DMS153 (cell line): ENCODE measurements around the gene VMP1.
"Not testable (repeated sequence)": the region's sequence is repeated elsewhere in the genome, so short reads cannot be mapped to it uniquely, and the experiment has no call there.

ENCODE experiments used
- DNase-seq: peaks from one replicate; lab custom pipeline; 2025; lab: John Stamatoyannopoulos, UW

Gene VMP1

GRCh38 chr17:59841091-59841881 is 133.8 kb downstream of the VMP1 start:
- not testable (repeated sequence) for DNase-seq

- not testable (repeated sequence) for DNase-seq
Measured at GRCh38 chr17:59841882-59842263, 134.4 kb downstream of the VMP1 start.

GRCh38 chr17:59842901-59843652 is 135.6 kb downstream of the VMP1 start:
- DNase-seq = peak; percentile 30

- DNase-seq = peak; percentile 33
Measured at GRCh38 chr17:59844884-59845594, 137.6 kb downstream of the VMP1 start.

- DNase-seq = peak; percentile 99
Measured at GRCh38 chr17:59845595-59846393, 138.3 kb downstream of the VMP1 start.

- DNase-seq = peak; percentile 82
Measured at GRCh38 chr17:59846394-59847165, 139.1 kb downstream of the VMP1 start.

GRCh38 chr17:59848385-59848668 is 140.9 kb downstream of the VMP1 start:
- no peak for DNase-seq

- DNase-seq = no peak
Measured at GRCh38 chr17:59848778-59849177, 141.3 kb downstream of the VMP1 start.

- not testable (repeated sequence) for DNase-seq
Measured at GRCh38 chr17:59850311-59850710, 142.9 kb downstream of the VMP1 start.

GRCh38 chr17:59851439-59852375 is 144.3 kb downstream of the VMP1 start:
- no peak for DNase-seq

- DNase-seq = not testable (repeated sequence)
Measured at GRCh38 chr17:59852847-59853167, 145.4 kb downstream of the VMP1 start.

GRCh38 chr17:59853168-59853918 is 145.9 kb downstream of the VMP1 start:
- peak; percentile 60 for DNase-seq

- not testable (repeated sequence) for DNase-seq
Measured at GRCh38 chr17:59853919-59854729, 146.7 kb downstream of the VMP1 start.

GRCh38 chr17:59856859-59857794 is 149.7 kb downstream of the VMP1 start:
- no peak for DNase-seq

- DNase-seq = no peak
Measured at GRCh38 chr17:59858167-59858816, 150.8 kb downstream of the VMP1 start.

GRCh38 chr17:59858932-59859331 is 151.5 kb downstream of the VMP1 start:
- no peak for DNase-seq

- no peak for DNase-seq
Measured at GRCh38 chr17:59859444-59860025, 152.1 kb downstream of the VMP1 start.
